ENCODE results near the gene DNMT3A. TPM values are rescaled to one million over a fixed set of nuclear protein-coding genes. Genes with fewer than 3 reads are reported as not detected.

The DNMT3A gene
- total and polyA plus RNA-seq, 2 donors (not counting 3 experiments of a cell fraction or from before 2014, with no cell fraction given), result 23.3 to 71.7 TPM

DNA sequence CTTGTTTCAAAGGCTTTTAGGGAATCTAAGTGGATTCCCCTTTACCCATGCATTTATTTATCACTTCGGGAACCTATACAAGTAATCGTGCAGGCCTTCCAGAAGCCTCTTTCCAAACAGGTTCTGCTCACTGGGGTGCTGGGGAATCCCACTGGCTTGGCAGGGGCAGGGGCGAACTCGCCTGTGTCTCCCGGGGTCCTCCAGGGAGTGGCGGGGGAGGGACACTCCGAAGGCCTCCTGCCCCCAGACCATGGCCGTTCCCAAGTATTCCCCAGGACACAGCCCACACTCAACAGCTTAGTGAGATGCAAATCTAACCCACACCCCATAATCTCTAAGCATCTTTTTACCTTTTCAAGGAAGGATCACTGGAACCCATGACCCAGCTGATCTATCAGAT is 6.5 kb downstream of the DNMT3A start:
- intact Hi-C loops (cut with micrococcal nuclease) (no loop called here), dilution Hi-C loops (cut with MboI; ENCODE audit: extremely low pct_ligation_motif_present, low sequenced_read_pairs) (no loop called here)
- TF ChIP-seq MYC (IDR thresholded peaks at IDR 0.05; ENCODE audit: low read depth, low read length) (no peak), FOS (IDR thresholded peaks at IDR 0.05; ENCODE audit: borderline replicate concordance, insufficient read depth, low read length) (no peak)
- TF ChIP-seq, protein P1, sequence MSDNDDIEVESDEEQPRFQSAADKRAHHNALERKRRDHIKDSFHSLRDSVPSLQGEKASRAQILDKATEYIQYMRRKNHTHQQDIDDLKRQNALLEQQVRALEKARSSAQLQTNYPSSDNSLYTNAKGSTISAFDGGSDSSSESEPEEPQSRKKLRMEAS (IDR thresholded peaks at IDR 0.05; ENCODE audit: insufficient read depth, insufficient read length), result no peak
- H3K4me1 ChIP-seq (ENCODE audit: control insufficient read depth, extremely low read depth, insufficient read depth, low read length), result no peaks in the 10 kb centered on the region
- H3K9me1 ChIP-seq (replicated peaks; ENCODE audit: control insufficient read depth, extremely low read depth, insufficient read depth, low read length), result no peaks in the 10 kb centered on the region
- ChIA-PET CTCF (interaction anchor here (1.1 kb wide), 1 partner anchor 27 kb away, joined by 3 read pairs; no protein-coding TSS in a partner anchor), POLR2A (no interaction called here)
- no peaks in the 10 kb centered on the region for H3K79me2 ChIP-seq (ENCODE audit: control insufficient read depth, insufficient read depth, low read length)
- BruUV-seq (replicated peaks), result no TSS peak
- H3K9ac ChIP-seq (replicated peaks; ENCODE audit: extremely low read depth, insufficient read depth, low read length), result no peak overlapping the region
- no peaks in the 10 kb centered on the region for H3K27me3 ChIP-seq (ENCODE audit: control insufficient read depth in 2 of 2, insufficient read depth in 2 of 2, low read length in 2 of 2)
- no peaks in the 10 kb centered on the region for H4K20me1 ChIP-seq (replicated peaks; ENCODE audit: control insufficient read depth, extremely low read depth, insufficient read depth, low read length)
- H3K27ac ChIP-seq (ENCODE audit: insufficient read depth, low read depth, low read length), result no peak overlapping the region
- H3K9me3 ChIP-seq (replicated peaks; ENCODE audit: control insufficient read depth, insufficient read depth, low read length), result no peaks in the 10 kb centered on the region
- no peak overlapping the region for H3K4me2 ChIP-seq (ENCODE audit: insufficient read depth, low read length)
- DNase-seq (ENCODE audit: low read depth, low spot score) (no peak), FAIRE-seq (no peak)
- no peak overlapping the region for H2AFZ ChIP-seq (ENCODE audit: low read depth, low read length)
- H3K4me3 ChIP-seq (replicated peaks in 1 of 3; ENCODE audit: insufficient read depth in 1 of 3, low read depth in 1 of 3, low read length in 3 of 3), result no peak overlapping the region
- H3K36me3 ChIP-seq (ENCODE audit: control insufficient read depth in 2 of 2, extremely low read depth in 1 of 2, insufficient read depth in 2 of 2, low read length in 2 of 2), result no peaks in the 10 kb centered on the region

DNA sequence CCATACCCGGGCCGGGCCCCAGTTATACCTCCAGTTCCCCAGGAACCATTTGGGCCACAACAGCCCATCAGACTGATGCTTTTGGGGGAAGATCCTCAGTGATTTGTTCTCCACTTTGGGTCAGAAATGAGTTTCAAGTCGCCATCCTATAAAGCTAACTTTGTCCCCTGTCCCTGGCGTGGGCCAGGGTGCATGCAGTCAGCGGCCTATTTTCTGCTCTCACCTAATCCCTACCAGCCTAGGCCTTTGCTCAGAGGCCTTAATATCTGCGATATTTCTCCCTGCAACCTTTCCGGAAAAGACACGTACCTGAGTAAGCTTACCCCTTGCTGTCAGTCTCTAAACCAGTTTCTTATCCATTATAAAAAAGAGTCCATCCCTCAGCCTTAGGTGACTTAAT is 7.2 kb downstream of the DNMT3A start:
- no peak for FAIRE-seq
- POLR2A ChIA-PET, result no interaction called here

More for the DNA sequence above, 7.2 kb downstream of the DNMT3A start:
- no peak overlapping the region for H3K4me3 ChIP-seq (replicated peaks in 1 of 3; ENCODE audit: insufficient read depth in 1 of 3, low read depth in 1 of 3, low read length in 3 of 3)
- no peak overlapping the region for H3K4me2 ChIP-seq (ENCODE audit: insufficient read depth, low read length)
- intact Hi-C loops (cut with micrococcal nuclease), result no loop called here
- H3K27ac ChIP-seq (ENCODE audit: insufficient read depth, low read depth, low read length), result no peak overlapping the region
- H3K79me2 ChIP-seq (ENCODE audit: control insufficient read depth, insufficient read depth, low read length), result no peaks in the 10 kb centered on the region
- no peaks in the 10 kb centered on the region for H3K9me3 ChIP-seq (replicated peaks; ENCODE audit: control insufficient read depth, insufficient read depth, low read length)
- DNase-seq (ENCODE audit: low read depth, low spot score), result no peak
- dilution Hi-C loops (cut with MboI; ENCODE audit: extremely low pct_ligation_motif_present, low sequenced_read_pairs), result no loop called here
- no peaks in the 10 kb centered on the region for H4K20me1 ChIP-seq (replicated peaks; ENCODE audit: control insufficient read depth, extremely low read depth, insufficient read depth, low read length)
- no peak overlapping the region for H3K9ac ChIP-seq (replicated peaks; ENCODE audit: extremely low read depth, insufficient read depth, low read length)
- no peaks in the 10 kb centered on the region for H3K4me1 ChIP-seq (ENCODE audit: control insufficient read depth, extremely low read depth, insufficient read depth, low read length)
- H3K9me1 ChIP-seq (replicated peaks; ENCODE audit: control insufficient read depth, extremely low read depth, insufficient read depth, low read length), result no peaks in the 10 kb centered on the region
- no peak overlapping the region for H2AFZ ChIP-seq (ENCODE audit: low read depth, low read length)
- CTCF ChIA-PET, result interaction anchor here (1.1 kb wide), 1 partner anchor 27 kb away, joined by 3 read pairs; no protein-coding TSS in a partner anchor
- no peaks in the 10 kb centered on the region for H3K27me3 ChIP-seq (ENCODE audit: control insufficient read depth in 2 of 2, insufficient read depth in 2 of 2, low read length in 2 of 2)
- H3K36me3 ChIP-seq (ENCODE audit: control insufficient read depth in 2 of 2, extremely low read depth in 1 of 2, insufficient read depth in 2 of 2, low read length in 2 of 2), result no peaks in the 10 kb centered on the region
- no TSS peak for BruUV-seq (replicated peaks)
- TF ChIP-seq JUN (IDR thresholded peaks at IDR 0.05; ENCODE audit: borderline replicate concordance, insufficient read depth, insufficient read length, low read depth), result no peak
- TF ChIP-seq POLR2AphosphoS5 (IDR thresholded peaks at IDR 0.05; ENCODE audit: insufficient read depth, low read depth, low read length), result no peak
- TF ChIP-seq MYC (IDR thresholded peaks at IDR 0.05; ENCODE audit: low read depth, low read length), result no peak
- TF ChIP-seq POLR2A (IDR thresholded peaks at IDR 0.05; ENCODE audit: low read depth, low read length), result no peak
- TF ChIP-seq FOS (IDR thresholded peaks at IDR 0.05; ENCODE audit: borderline replicate concordance, insufficient read depth, low read length), result no peak
- no peak for TF ChIP-seq GATA2 (IDR thresholded peaks at IDR 0.05; ENCODE audit: insufficient read depth, insufficient read length, low read depth, low read length)
